GM19099 (cell line): Measurements from ENCODE around the gene S1PR1.
A peak's percentile ranks its signal among the peaks of the same experiment; 100 is the strongest.

Experiments used
- POLR2A ChIP-seq: IDR thresholded peaks from 3 replicates; pipeline ENCODE4 v1.6.1; 2011; ENCODE audit warnings: low read depth; ENCODE audit not compliant: insufficient read length; ENCODE audit errors: extremely low read depth

The S1PR1 gene

DNA sequence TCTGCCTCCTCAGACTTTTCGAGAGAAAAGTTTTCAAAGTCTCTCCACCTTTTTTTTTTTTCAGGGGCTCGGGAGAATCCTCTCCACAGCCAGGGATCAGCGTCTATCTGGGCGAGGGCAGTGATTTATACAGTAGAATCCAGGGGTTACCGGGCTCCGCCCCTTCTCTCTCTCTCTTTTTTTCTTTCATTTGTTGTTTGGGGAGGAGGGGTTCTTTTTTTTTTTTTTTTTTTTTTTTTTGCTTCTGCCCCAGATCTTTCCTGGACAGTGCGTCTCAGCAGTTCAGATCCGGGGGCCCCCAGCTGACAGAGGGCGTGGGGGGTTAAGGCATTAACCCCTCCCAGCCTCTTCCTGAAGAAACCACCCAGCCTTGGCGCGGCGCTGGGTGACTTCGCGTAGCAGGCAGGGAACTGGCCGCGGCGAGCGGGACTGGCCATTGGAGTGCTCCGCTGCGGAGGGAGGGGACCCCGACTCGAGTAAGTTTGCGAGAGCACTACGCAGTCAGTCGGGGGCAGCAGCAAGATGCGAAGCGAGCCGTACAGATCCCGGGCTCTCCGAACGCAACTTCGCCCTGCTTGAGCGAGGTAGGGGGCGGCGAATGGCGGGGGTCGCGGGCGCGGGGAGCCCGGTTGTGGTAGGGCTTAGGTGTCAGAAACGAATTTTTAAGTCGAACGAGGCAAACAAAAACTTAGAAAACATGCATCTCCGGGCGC, at the start of gene S1PR1:
S1PR1 (plus strand) TSS at position 504 of the 713 bp plus-strand sequence. CDS start 1,966 bp downstream, outside the sequence.
- TF ChIP-seq POLR2A = peak; percentile 50

DNA sequence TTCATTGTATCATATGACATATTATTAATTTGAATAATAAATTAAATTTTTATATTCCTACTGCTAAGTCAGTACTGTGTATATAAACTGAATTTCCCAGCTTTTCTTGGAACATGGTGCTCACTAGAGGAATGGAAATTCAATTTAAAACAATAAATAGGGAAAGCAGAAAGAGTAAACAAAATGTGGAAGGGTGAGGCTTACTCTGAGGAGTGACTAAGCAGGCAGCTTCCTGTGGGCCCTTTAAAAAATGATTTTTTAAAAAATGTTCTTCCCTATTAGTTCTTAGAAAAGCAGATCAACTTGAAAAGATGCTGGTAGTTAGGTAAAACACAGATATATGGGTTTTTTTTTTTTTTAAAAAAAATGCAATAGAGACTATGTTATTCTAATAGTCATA, 49.5 kb upstream of the S1PR1 start:
- no peak for TF ChIP-seq POLR2A

DNA sequence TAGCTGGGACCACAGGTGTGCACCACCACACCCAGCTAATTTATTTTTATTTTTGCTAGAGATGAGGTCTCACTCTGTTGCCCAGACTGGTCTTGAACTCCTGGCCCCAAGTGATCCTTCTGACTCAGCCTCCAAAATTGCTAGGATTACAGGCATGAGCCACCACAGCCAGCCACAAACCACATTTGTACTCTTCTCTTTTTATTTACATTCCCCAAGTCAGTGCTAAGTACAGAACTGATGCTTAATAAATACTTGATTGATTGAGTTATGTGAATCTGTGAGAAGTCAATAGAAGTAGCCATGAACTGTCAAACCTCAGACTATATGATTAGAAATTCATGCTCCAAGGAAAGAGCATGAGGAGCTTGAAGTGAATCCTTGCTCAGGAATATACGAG, 48.5 kb upstream of the S1PR1 start:
- no peak for TF ChIP-seq POLR2A

DNA sequence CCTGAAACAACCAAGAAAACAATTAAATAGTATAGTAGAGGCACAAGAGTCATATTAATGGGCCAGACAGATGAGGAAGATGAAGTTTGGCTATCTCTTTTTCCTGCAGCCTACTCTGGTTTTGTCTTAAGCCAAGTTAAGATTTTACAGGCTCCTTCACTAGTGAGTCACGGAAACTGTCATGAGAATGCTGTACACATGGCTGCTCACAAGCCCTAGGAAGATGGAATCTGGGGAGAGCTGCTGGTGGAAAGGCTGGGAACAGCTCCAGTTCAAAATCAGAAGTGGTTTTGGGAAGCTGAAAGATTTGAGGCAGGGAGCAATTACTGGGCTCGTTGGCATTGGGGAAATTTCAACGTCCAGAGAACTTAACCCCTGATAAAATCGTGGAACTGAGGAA, 46.4 kb upstream of the S1PR1 start:
- TF ChIP-seq POLR2A = no peak

DNA sequence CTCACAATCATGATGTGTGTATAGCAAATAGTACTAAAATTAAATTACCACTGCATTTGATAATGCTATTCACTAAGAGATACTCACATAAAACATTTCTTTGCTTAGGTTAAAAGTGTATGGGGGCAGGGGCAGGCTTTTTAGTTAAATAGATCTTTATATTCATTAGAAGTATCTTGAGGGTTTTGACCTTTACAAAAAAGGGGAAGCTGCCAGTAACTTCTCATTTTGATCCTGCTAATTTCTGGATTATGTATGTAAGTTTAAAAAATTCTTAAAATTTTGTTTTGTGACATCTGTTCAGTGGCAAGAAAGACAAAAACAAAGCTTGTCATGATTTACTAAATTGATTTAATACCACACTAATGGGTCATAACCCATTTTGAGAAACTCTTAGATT, 45.8 kb upstream of the S1PR1 start:
- no peak for TF ChIP-seq POLR2A

DNA sequence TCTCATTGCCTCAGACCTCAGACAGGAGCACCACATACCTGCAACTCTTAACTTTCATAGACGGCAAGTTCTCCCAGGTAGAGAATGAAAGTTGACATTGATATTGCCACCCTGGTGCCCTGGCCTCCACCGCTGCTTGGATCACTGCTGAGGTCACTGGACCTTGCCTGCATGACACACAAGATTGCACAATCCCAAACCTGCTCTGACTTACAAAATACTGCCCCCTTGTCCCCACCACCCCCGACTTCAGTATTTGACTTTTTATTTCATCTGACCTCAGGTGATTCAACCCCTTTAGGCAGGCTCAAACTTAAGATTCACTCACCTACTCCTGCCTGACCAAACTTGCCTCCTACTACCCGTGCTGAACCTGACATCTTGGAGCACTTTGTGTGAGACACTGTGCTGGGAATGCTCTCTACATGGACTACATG, 43.1 kb upstream of the S1PR1 start:
- TF ChIP-seq POLR2A = no peak

DNA sequence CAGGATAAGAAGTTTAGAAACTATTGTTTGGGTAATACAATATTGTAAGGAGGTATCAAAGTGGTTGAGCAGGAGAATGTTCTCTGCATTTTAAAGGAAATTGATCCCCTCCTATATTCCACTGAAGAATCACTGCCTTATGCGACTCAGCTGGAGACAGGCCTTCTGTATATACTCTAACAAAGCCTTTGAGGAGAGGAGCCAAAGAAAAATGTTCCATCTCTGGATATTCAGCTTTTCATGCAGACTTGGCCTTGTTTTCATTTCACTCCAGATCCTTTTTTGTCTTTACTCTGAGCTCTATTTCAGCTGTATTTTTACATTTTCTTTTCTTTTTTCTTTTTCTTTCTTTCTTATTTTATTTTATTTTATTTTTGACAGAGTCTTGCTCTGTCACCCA, 42.1 kb upstream of the S1PR1 start:
- no peak for TF ChIP-seq POLR2A

DNA sequence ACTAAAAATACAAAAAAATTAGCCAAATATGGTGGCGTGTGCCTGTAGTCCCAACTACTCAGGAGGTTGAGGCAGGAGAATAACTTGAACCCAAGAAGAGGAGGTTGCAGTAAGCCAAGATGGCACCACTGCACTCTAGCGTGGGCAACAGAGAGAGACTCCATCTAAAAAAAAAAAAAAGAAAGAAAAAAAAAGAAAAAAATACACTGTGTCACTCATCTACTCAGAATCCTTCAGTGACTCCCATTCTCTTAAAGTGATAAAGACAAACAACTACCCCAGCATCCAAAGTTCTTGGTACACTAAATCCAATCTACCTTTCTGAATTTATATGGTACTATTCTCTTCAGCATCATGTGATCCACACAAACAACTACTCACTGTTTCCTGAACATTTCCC, 40.2 kb upstream of the S1PR1 start:
- no peak for TF ChIP-seq POLR2A

DNA sequence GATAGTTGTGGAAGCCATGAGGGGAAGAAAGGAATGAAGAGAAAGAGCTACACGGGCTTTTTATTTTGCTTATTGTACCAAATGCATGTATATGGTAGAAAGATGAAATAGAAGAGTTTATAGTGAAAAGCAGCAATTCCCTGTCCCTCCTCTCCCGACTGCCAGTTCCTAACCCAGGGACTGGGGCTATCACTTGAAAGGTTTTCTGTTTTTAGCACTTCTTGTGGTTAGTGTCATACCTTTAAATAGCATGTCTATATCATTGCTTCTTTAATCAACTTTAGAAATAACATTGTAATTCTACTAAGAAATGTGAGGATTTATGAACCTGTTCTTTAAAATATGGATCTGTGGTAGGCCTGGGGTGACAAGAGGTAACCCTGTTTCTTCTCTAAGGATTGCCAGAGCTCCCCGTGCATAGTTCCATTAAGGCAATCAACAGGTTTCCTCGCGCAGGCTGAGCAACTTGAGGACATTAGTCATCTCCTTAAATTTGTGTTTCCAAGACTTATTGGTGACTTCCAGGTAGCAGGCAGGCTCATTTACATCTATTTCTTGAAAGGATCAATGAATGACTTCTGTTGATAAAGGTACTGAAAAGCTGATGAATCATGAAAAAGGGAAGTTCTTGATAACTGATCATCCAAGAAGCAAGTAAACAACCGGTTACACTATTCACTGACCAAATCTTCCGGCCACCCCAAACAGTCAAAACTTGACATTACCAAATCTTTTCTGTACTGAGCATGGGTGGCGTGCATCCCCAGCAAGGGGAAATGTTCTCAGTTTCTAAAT, 37.8 kb upstream of the S1PR1 start:
- no peak for TF ChIP-seq POLR2A

DNA sequence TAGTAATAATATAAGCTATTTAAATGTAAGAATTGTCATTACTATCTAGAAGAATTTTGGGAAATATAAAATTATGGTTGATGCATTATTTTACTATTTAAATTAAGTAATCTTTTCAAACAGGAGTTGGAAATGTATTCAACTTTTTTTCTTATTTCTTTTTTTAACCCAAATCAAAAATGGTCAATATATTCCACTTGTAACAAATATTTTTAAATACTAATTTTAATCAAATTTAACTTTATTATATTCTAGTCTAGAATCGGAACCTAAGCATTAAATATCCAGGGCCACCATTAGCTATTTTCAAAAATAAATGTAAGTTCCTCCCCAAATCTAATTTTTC, 37.2 kb upstream of the S1PR1 start:
- TF ChIP-seq POLR2A = no peak

DNA sequence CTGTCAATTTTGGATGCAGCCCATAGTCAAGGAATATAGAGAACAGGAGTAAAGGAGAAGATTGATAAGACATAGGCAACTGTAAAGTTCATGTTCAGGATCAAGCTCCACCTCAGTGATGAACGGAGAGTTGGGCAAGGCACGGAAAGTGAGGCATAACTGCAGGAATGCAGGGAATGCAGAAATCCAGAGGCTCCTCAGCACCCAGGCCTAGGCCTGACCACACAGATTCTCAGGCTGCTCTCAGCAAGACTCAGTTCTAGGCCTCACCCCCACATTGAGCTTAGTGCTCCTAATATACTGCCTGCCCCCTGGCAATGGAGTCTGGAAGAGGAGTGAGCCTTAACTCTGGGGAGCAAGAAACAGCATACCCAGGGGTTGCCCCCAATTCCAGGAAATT, 36.3 kb upstream of the S1PR1 start:
- no peak for TF ChIP-seq POLR2A

DNA sequence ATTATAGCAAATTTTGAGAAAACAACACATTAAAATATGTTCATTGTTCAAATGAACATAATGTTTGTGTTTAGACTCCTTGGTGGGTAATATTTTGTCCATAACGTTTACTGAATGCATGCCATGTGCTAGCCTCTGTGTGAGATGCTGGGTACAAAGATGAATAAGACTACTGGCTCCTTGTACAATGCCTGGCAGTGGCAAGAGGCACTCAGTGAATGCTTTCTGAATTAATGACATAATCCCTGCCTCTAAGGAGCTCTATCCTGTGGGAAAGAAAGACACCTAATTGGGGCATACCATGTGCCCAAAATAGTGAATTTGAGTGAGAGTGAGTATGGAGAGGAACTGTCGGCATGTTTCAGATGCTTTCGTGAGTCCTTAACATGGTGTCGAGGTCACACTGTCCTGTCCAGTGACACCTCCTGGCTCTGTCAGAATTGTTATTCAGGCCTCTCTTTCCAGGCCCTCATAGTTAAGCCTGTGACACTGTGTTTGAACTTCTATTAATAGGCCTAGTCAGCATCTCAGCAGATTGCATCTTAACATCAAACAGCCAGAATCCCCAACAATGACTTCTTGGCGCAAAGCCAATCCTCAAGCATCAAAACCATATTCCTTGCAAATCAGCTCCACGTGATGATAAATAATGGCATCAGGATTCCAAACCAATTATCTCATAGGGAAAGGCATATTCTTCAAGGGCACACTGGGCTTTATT, 32.8 kb upstream of the S1PR1 start:
- TF ChIP-seq POLR2A = no peak

DNA sequence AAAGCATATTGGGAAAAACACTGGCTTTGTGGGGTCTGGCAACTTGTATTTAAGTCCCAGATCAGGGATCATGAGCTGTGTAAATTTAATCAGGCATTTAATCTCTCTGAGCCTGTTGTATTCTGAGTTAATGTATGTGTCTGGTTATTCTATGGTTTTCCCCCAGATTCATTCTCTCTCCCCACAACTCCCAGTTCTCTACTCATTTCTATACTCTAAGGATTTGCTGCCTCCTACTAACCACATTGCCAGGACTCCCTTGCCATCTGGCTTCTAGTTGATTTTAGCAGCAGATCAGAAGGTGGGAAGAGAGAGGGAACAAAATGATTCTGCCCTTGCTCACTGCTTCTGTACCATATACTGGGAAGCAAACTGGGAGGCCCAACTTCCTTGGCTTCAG, 31.4 kb upstream of the S1PR1 start:
- no peak for TF ChIP-seq POLR2A

DNA sequence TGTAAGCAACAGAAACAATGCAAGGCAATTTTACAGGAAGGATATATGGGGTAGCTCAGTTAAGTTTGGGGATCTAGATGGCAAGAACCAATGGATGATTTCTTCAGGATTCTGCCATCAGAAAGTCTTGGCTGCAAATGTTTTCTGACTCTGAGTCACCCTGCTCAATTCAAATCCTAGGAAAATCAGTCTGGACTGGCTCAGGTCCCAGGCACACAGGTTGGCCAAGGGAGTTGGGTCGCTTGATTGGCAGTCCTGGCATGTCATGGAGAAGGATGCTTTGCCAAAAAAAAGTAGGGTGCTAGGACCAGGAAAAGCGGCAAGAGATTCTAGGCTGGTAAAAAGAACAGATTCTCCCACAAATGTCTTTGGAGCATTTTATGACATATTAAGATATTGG, 28.9 kb upstream of the S1PR1 start:
- no peak for TF ChIP-seq POLR2A

DNA sequence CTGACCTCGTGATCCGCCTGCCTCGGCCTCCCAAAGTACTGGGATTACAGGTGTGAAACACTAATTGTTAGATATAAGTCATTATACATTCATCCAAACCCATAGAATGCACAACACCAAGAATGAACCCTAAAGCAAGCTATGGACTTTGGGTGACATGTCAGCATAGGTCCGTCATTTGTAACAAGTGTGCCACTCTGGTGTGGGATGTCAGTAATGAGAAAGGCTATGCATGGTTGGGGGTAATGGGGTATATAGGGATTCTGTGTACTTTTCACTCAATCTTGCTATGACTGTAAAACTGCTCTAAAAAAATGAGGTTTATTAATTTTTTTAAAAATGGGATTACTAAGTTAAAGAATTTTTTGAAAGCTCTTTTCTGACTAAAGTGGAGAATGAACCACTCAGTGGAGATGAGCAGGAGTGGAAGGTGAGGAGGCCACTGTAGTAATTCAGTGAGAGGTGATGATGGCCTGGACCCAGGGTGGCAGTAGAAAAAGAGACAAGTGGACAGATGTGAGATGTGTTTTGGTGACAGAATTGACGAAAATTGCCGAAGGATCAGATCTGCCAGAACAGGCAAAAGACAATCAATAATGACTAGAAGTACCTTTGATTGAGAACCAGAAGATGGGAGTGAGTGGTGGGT, 21.3 kb upstream of the S1PR1 start:
- TF ChIP-seq POLR2A = no peak
